Stomach (tissue), 9 donors: Measurements from ENCODE around the gene ABTB2. TPM values are rescaled to one million over a fixed set of nuclear protein-coding genes. Genes with fewer than 3 reads are reported as not detected.

ENCODE experiments used
- DNase-seq, 2 donors: peaks; one replicate each; pipeline versions ENCODE4 v3.0.0 to v3.0.0-alpha.2; 2013 to 2019
- H3K27ac ChIP-seq, 5 donors: fragments of 200-600 bp in 4 of 5; sonication (generic) in 4 of 5; one replicate each; pipeline ENCODE4 v1.5.1; 2013 to 2019; ENCODE audit warnings: mild to moderate bottlenecking in 1 of 5, moderate library complexity in 1 of 5
- H3K27me3 ChIP-seq, 3 donors: fragments of 200-600 bp; sonication (generic); one replicate each; pipeline ENCODE4 v1.5.1; 2017 to 2019; ENCODE audit warnings: mixed run types in 1 of 3
- H3K36me3 ChIP-seq, 4 donors: fragments of 200-600 bp; sonication (generic); 1 replicate in 3 of 4; 2 replicates in 1 of 4; pipeline ENCODE4 v1.5.1; 2016 to 2019
- H3K4me1 ChIP-seq, 4 donors: fragments of 200-600 bp; sonication (generic); one replicate each; pipeline ENCODE4 v1.5.1; 2016 to 2019
- H3K4me3 ChIP-seq, 4 donors: fragments of 200-600 bp; sonication (generic) in 3 of 4; one replicate each; pipeline ENCODE4 v1.5.1; 2016 to 2019; ENCODE audit warnings: mild to moderate bottlenecking in 1 of 4
- H3K9me3 ChIP-seq, 4 donors: fragments of 200-600 bp; sonication (generic); one replicate each; pipeline ENCODE4 v1.5.1; 2016 to 2019
- CTCF ChIP-seq, 7 experiments: fragments of 450-650 bp in 4 of 7; fragments of 200-600 bp in 3 of 7; sonication (generic) in 3 of 7; IDR thresholded peaks; one replicate each; pipeline ENCODE4 v1.5.1; 2016 to 2019; ENCODE audit warnings: antibody characterized with exemption in 7 of 7, control low read depth in 2 of 7, mild to moderate bottlenecking in 1 of 7
- EP300 ChIP-seq: sonication (generic); formaldehyde crosslinking; IDR thresholded peaks from one replicate; pipeline ENCODE4 v1.6.1; 2017; ENCODE audit warnings: antibody characterized with exemption
- POLR2A ChIP-seq, 4 donors: fragments of 450-650 bp; IDR thresholded peaks; one replicate each; pipeline ENCODE4 v1.6.1; 2016; ENCODE audit warnings: antibody characterized with exemption in 4 of 4, control low read depth in 2 of 4, mild to moderate bottlenecking in 1 of 4, moderate library complexity in 1 of 4
- POLR2AphosphoS5 ChIP-seq, 3 donors: sonication (generic); formaldehyde crosslinking; IDR thresholded peaks; one replicate each; pipeline ENCODE4 v1.6.1; 2016; ENCODE audit warnings: antibody characterized with exemption in 3 of 3
- WGBS, 5 donors: extraction: QIAGEN DNeasy Blood & Tissue Kit in 3 of 5; methylation state at CpG; one replicate each; pipeline versions ENCODE4 v1.1.5 to v1.1.7; 2013 to 2018; 5-methylcytosine and 5-hydroxymethylcytosine counted together
- intact Hi-C: fragments of 100-400 bp; cut with DNase I; formaldehyde crosslinking; loops from one replicate; pipeline ENCODE4 v1.15.1; 2023; ENCODE audit warnings: low total_unique reads
- polyA plus RNA-seq, 3 donors: library from polyadenylated mRNA; stranded (reverse); fragments of 200-250 nt; gene quantifications; one replicate each; pipeline ENCODE4 v1.2.3, GENCODE V29; 2013
- total RNA-seq, 5 donors: library from RNA; depleted of rRNA; stranded (reverse); fragments of >200 nt; gene quantifications; one replicate each; pipeline versions ENCODE4 v1.1.0 to v1.2.3, GENCODE V29; 2014 to 2016
- donor health status: healthy with polysubstance abuse.
- donor health status: Bipolar disorder and iron deficiency.
- donor health status: healthy.

The ABTB2 gene
- total and polyA plus RNA-seq, 8 donors, result 0.58 to 12.7 (median 2.2) TPM

DNA sequence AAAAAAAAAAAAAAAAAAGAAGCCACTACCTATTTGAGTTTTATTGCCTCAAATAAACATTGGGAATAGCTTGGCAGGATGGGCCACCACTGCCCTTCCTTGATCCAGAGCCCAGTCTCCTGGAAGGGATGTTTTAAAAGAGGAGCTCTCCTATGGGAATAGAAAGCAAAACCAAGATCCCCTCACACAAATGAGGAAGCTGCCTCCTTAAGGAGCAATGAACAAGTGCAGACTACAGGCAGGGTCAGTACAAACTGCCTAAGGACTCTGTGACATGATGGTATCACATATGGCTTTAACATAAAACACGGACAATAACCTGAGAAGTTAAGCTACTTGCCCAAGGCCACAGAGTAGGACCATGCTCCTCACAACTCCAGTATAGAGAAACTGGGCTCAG is 131.6 kb downstream of the ABTB2 start:
- H3K4me3 ChIP-seq, result no peak overlapping the region
- H3K27me3 ChIP-seq, result no peaks in the 10 kb centered on the region
- H3K36me3 ChIP-seq, result no peaks in the 10 kb centered on the region
- no peak for DNase-seq
- H3K27ac ChIP-seq, result no peak overlapping the region
- TF ChIP-seq CTCF (IDR thresholded peaks at IDR 0.05) (no peak), POLR2A (IDR thresholded peaks at IDR 0.05) (no peak), POLR2AphosphoS5 (IDR thresholded peaks at IDR 0.05) (no peak)
- intact Hi-C loops, result no loop called here
- WGBS, 5 donors, result 57 to 93% (median 83%) methylated on average over 1 of the region's 1 CpG
- peaks cover 0 to 15% (median 9%) of the 10 kb centered on the region in 4 donors for H3K4me1 ChIP-seq
- no peaks in the 10 kb centered on the region for H3K9me3 ChIP-seq

DNA sequence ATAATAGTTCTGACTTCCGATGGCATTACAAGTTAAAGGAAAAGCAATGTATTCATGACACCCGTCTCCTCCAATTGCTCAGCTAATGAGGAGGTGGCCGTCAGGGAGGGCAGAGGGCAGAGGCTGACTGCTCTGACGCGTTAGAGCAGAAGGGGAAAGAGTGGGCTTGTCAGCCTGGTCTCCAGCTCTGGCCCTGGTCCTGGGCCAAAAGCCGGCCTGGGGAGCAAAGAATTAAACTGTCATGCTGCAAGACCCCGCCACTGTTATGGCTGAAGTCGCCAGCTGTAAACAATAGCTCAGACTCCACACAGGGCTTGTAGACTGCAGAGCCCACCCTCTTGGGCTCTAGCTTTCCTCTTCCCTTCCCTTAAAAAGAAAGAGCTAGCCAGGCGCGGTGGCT is 132.7 kb downstream of the ABTB2 start:
- TF ChIP-seq EP300, result no peak
- intact Hi-C loops, result no loop called here
- 64 to 82% (median 72%) methylated on average over 7 to 10 of the region's 10 CpGs for WGBS, 5 donors
- Histone ChIP-seq H3K36me3 (no peaks in the 10 kb centered on the region), H3K27me3 (no peaks in the 10 kb centered on the region), H3K4me1 (peaks cover 0 to 15% (median 9%) of the 10 kb centered on the region in 4 donors), H3K27ac (no peak overlapping the region), H3K9me3 (no peaks in the 10 kb centered on the region), H3K4me3 (no peak overlapping the region)
- DNase-seq, result no peak

- DNase-seq, result no peak
- Histone ChIP-seq H3K4me3 (no peak overlapping the region), H3K27me3 (no peaks in the 10 kb centered on the region), H3K4me1 (peaks cover 0 to 15% (median 9%) of the 10 kb centered on the region in 4 donors), H3K9me3 (no peaks in the 10 kb centered on the region), H3K36me3 (no peaks in the 10 kb centered on the region), H3K27ac (no peak overlapping the region)
- 73 to 86% (median 77%) methylated on average over 5 of the region's 5 CpGs for WGBS, 5 donors
- no peak for TF ChIP-seq CTCF (IDR thresholded peaks at IDR 0.05)
- TF ChIP-seq EP300, result no peak
- TF ChIP-seq POLR2A (IDR thresholded peaks at IDR 0.05), result no peak
- intact Hi-C loops, result no loop called here
Measured at GRCh38 chr11:34224434-34224966, 133.3 kb downstream of the ABTB2 start.

- no peak overlapping the region for H3K27ac ChIP-seq
- WGBS, 5 donors, result 76 to 96% (median 92%) methylated on average over 2 of the region's 2 CpGs
Measured at GRCh38 chr11:34223907-34224306, 133.9 kb downstream of the ABTB2 start.

More at GRCh38 chr11:34223907-34224306, 133.9 kb downstream of the ABTB2 start:
- DNase-seq, result no peak
- Histone ChIP-seq H3K4me3 (no peak overlapping the region), H3K4me1 (peaks cover 0 to 15% (median 9%) of the 10 kb centered on the region in 4 donors), H3K9me3 (no peaks in the 10 kb centered on the region), H3K36me3 (no peaks in the 10 kb centered on the region), H3K27me3 (no peaks in the 10 kb centered on the region)
- TF ChIP-seq POLR2A (IDR thresholded peaks at IDR 0.05) (no peak), POLR2AphosphoS5 (IDR thresholded peaks at IDR 0.05) (no peak), CTCF (IDR thresholded peaks at IDR 0.05) (no peak), EP300 (no peak)
- intact Hi-C loops, result no loop called here
